DOHH2 (cell line): ENCODE data around the gene MBP.

ENCODE experiments used
- H3F3A ChIP-seq: fragments of 200-600 bp; sonication (generic), shearing (Covaris generic); 2 replicates; pipeline ENCODE4 v1.6.0; 2016; ENCODE audit warnings: antibody characterized with exemption, mild to moderate bottlenecking; ENCODE audit not compliant: control insufficient read depth, insufficient read depth
- H3K27ac ChIP-seq: fragments of 200-600 bp; sonication (generic); 2 replicates; pipeline ENCODE4 v1.5.1; 2014; ENCODE audit warnings: low read depth, mild to moderate bottlenecking, low read length, moderate library complexity
- H3K27me3 ChIP-seq: fragments of 200-600 bp; sonication (generic); 2 replicates; pipeline ENCODE4 v1.6.1; 2014; ENCODE audit warnings: mild to moderate bottlenecking, low read length, mixed read lengths; ENCODE audit not compliant: control insufficient read depth
- H3K36me3 ChIP-seq: fragments of 200-600 bp; sonication (generic); 2 replicates; pipeline ENCODE4 v1.6.1; 2014; ENCODE audit warnings: mild to moderate bottlenecking, low read length, moderate library complexity, mixed read lengths; ENCODE audit not compliant: control insufficient read depth
- H3K4me1 ChIP-seq: fragments of 200-600 bp; sonication (generic); 2 replicates; pipeline ENCODE4 v1.6.1; 2014; ENCODE audit warnings: mild to moderate bottlenecking, low read length, mixed read lengths; ENCODE audit not compliant: control insufficient read depth
- H3K4me2 ChIP-seq: fragments of 200-600 bp; sonication (generic); 2 replicates; pipeline ENCODE4 v1.6.0; 2014; ENCODE audit warnings: mild to moderate bottlenecking, low read length, moderate library complexity
- H3K4me3 ChIP-seq: fragments of 200-600 bp; sonication (generic); 2 replicates; pipeline ENCODE4 v1.5.1; 2014; ENCODE audit warnings: mild to moderate bottlenecking, low read length, mixed read lengths
- H3K79me2 ChIP-seq: fragments of 200-600 bp; sonication (generic); 2 replicates; pipeline ENCODE4 v1.6.1; 2014; ENCODE audit warnings: mild to moderate bottlenecking, low read length, mixed read lengths; ENCODE audit not compliant: control insufficient read depth
- H3K9me2 ChIP-seq: fragments of 200-600 bp; sonication (generic); replicated peaks from 2 replicates; pipeline ENCODE4 v1.6.1; 2014; ENCODE audit warnings: mild to moderate bottlenecking, low read length, mixed read lengths; ENCODE audit not compliant: control insufficient read depth
- H3K9me3 ChIP-seq: fragments of 200-600 bp; sonication (generic); 2 replicates; pipeline ENCODE4 v1.6.1; 2014; ENCODE audit warnings: antibody characterized with exemption, low read length, mixed read lengths; ENCODE audit not compliant: control insufficient read depth, insufficient read depth
- H4K20me1 ChIP-seq: fragments of 200-600 bp; sonication (generic); 2 replicates; pipeline ENCODE4 v1.6.0; 2014; ENCODE audit warnings: low read depth, mild to moderate bottlenecking, antibody characterized with exemption, low read length, moderate library complexity; ENCODE audit not compliant: control insufficient read depth, insufficient read depth
- EZH2phosphoT487 ChIP-seq: fragments of 200-600 bp; sonication (generic); IDR thresholded peaks from 2 replicates; pipeline ENCODE4 v1.6.1; 2017; ENCODE audit warnings: borderline replicate concordance, mild to moderate bottlenecking, antibody characterized with exemption, low read length, moderate library complexity, mixed read lengths
- TF ChIP-seq, protein P1 (sequence below): fragments of 200-600 bp; sonication (generic); IDR thresholded peaks from one replicate; pipeline ENCODE4 v1.5.1; 2014; ENCODE audit warnings: antibody characterized with exemption, mild to moderate bottlenecking, low read depth, low read length; ENCODE audit not compliant: poor library complexity, severe bottlenecking

MBP gene

GRCh38 chr18:77000527-77000926, 132.1 kb downstream of the MBP start:
- H3K36me3 ChIP-seq: no peaks in the 10 kb centered on the region
- no peaks in the 10 kb centered on the region for H4K20me1 ChIP-seq
- H3F3A ChIP-seq: no peaks in the 10 kb centered on the region
- no peaks in the 10 kb centered on the region for H3K9me2 ChIP-seq
- peaks cover 8% of the 10 kb centered on the region for H3K4me1 ChIP-seq
- H3K9me3 ChIP-seq: no peaks in the 10 kb centered on the region
- H3K27ac ChIP-seq: no peak overlapping the region
- H3K4me3 ChIP-seq: no peak overlapping the region
- TF ChIP-seq, protein P1, sequence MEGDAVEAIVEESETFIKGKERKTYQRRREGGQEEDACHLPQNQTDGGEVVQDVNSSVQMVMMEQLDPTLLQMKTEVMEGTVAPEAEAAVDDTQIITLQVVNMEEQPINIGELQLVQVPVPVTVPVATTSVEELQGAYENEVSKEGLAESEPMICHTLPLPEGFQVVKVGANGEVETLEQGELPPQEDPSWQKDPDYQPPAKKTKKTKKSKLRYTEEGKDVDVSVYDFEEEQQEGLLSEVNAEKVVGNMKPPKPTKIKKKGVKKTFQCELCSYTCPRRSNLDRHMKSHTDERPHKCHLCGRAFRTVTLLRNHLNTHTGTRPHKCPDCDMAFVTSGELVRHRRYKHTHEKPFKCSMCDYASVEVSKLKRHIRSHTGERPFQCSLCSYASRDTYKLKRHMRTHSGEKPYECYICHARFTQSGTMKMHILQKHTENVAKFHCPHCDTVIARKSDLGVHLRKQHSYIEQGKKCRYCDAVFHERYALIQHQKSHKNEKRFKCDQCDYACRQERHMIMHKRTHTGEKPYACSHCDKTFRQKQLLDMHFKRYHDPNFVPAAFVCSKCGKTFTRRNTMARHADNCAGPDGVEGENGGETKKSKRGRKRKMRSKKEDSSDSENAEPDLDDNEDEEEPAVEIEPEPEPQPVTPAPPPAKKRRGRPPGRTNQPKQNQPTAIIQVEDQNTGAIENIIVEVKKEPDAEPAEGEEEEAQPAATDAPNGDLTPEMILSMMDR: peak; percentile 94
- no peak for TF ChIP-seq EZH2phosphoT487
- H3K79me2 ChIP-seq: no peaks in the 10 kb centered on the region
- H3K27me3 ChIP-seq: no peaks in the 10 kb centered on the region
- H3K4me2 ChIP-seq: peak overlapping the region; percentile 34; the same call in 1 of the 2 replicates

- Histone ChIP-seq H4K20me1 (no peaks in the 10 kb centered on the region), H3K4me2 (no peak overlapping the region), H3F3A (no peaks in the 10 kb centered on the region), H3K27ac (no peak overlapping the region), H3K27me3 (no peaks in the 10 kb centered on the region), H3K9me2 (no peaks in the 10 kb centered on the region), H3K4me3 (no peak overlapping the region), H3K4me1 (peaks cover 8% of the 10 kb centered on the region), H3K36me3 (no peaks in the 10 kb centered on the region), H3K79me2 (no peaks in the 10 kb centered on the region), H3K9me3 (no peaks in the 10 kb centered on the region)
- TF ChIP-seq, protein P1: no peak
- TF ChIP-seq EZH2phosphoT487: no peak
Observed at GRCh38 chr18:76999077-76999476, 133.5 kb downstream of the MBP start.

DNA sequence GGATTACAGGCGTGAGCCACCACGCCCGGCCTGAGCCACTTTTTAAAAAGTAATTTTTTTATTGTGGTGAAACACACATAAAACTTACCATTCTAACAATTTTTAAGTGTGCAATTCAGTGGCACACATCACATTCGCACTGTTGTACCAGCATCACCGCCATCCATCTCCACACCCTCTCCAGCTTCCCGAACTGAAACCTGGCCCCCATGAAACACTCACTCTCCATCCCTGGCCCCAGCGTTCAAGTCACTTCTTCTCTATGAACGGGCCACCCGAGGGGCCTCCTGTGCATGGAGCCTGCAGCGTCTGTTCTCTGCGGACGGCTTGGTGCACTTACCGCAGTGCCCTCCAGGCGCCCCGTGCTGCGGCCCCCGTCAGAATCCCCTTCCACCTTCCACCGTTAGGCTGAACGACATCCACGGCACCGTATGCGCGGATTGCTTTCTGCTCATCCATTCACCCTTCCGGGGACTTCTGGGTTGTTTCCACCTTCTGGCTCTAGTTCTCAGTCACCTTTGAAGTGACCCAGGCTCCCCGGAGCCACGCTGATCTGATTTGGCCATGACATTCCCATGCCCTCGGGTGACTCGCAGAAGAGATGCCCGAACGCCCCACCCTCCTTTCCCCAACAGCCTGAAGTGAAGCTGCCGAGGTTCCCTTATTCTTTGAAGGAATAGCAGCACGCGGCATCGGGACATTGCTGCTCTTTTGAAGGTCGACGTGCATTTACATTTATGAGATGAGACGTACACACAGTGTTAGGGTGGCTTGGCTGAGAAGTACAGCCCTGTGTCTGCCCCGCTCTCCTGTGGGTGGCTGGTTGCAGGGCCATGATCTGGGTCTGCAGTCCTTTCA, 134.4 kb downstream of the MBP start:
- Histone ChIP-seq H3F3A (no peaks in the 10 kb centered on the region), H3K27ac (no peak overlapping the region), H3K9me3 (no peaks in the 10 kb centered on the region), H3K4me3 (no peak overlapping the region), H3K4me2 (no peak overlapping the region), H3K27me3 (no peaks in the 10 kb centered on the region), H3K36me3 (no peaks in the 10 kb centered on the region), H3K9me2 (no peaks in the 10 kb centered on the region), H3K4me1 (peaks cover 8% of the 10 kb centered on the region), H4K20me1 (no peaks in the 10 kb centered on the region), H3K79me2 (no peaks in the 10 kb centered on the region)
- TF ChIP-seq, protein P1: no peak
- no peak for TF ChIP-seq EZH2phosphoT487
